Endothelial cell of umbilical vein (primary cell): ENCODE results near the gene GRK4. TPM values are rescaled to one million over a fixed set of nuclear protein-coding genes. Genes with fewer than 3 reads are reported as not detected.

Experiments used
- BruUV-seq: library from RNA; stranded (reverse); fragments of 400-500 nt; replicated peaks from 2 replicates; lab custom pipeline; 2021; lab: Mats Ljungman, UMichigan
- CTCF ChIA-PET: fragments of 300-600, 350-600 bp; sonication (Branson Sonifier 250); formaldehyde crosslinking; loops from one replicate; lab custom pipeline; 2021; ENCODE audit warnings: antibody characterized with exemption, inconsistent platforms; lab: Charles Lee
- POLR2A ChIA-PET: fragments of 300-600, 350-600 bp; sonication (Branson Sonifier 250); formaldehyde crosslinking; loops from one replicate; lab custom pipeline; 2021; ENCODE audit warnings: antibody characterized with exemption, inconsistent platforms; lab: Charles Lee
- DNase-seq: peaks from one replicate; pipeline ENCODE4 v3.0.0-alpha.2; 2011; ENCODE audit warnings: low read depth, low spot score
- FAIRE-seq: peaks from 2 replicates; lab custom pipeline; 2011; peaks lifted over from hg19 to GRCh38; lab: Jason Lieb, UNC
- H2AFZ ChIP-seq: 2 replicates; pipeline ENCODE4 v1.6.0; 2012; ENCODE audit warnings: low read depth, low read length, control low read depth, inconsistent platforms
- H3K27ac ChIP-seq: 2 replicates; pipeline ENCODE4 v1.5.1; 2011; ENCODE audit warnings: low read depth, mild to moderate bottlenecking, control low read depth, low read length, moderate library complexity; ENCODE audit not compliant: insufficient read depth
- H3K27me3 ChIP-seq, 2 experiments: 2 replicates each; pipeline versions ENCODE4 v1.6.0 to v1.6.1; 2011; ENCODE audit warnings: low read length in 2 of 2, mixed read lengths in 1 of 2; ENCODE audit not compliant: control insufficient read depth in 2 of 2, insufficient read depth in 2 of 2
- H3K36me3 ChIP-seq, 2 experiments: 2 replicates in 1 of 2; 3 replicates in 1 of 2; pipeline ENCODE4 v1.5.1; 2011; ENCODE audit warnings: low read length in 2 of 2, mild to moderate bottlenecking in 1 of 2, moderate library complexity in 1 of 2; ENCODE audit not compliant: control insufficient read depth in 2 of 2, insufficient read depth in 2 of 2; ENCODE audit errors: extremely low read depth in 1 of 2
- H3K4me1 ChIP-seq: 3 replicates; pipeline ENCODE4 v1.5.1; 2011; ENCODE audit warnings: mild to moderate bottlenecking, low read length; ENCODE audit not compliant: control insufficient read depth, insufficient read depth; ENCODE audit errors: extremely low read depth
- H3K4me2 ChIP-seq: 2 replicates; pipeline ENCODE4 v1.6.1; 2011; ENCODE audit warnings: low read length, control low read depth, mixed read lengths; ENCODE audit not compliant: insufficient read depth
- H3K4me3 ChIP-seq, 3 experiments: fragments of 200-600 bp in 1 of 3; sonication (generic), shearing (Covaris generic) in 1 of 3; replicated peaks in 1 of 3; 2 replicates each; pipeline ENCODE4 v1.5.1; 2011 to 2016; ENCODE audit warnings: control low read depth in 3 of 3, low read length in 3 of 3, mild to moderate bottlenecking in 2 of 3, inconsistent platforms in 1 of 3, low read depth in 1 of 3, moderate library complexity in 1 of 3; ENCODE audit not compliant: insufficient read depth in 1 of 3
- H3K79me2 ChIP-seq: 2 replicates; pipeline ENCODE4 v1.6.0; 2012; ENCODE audit warnings: low read length, inconsistent platforms; ENCODE audit not compliant: control insufficient read depth, insufficient read depth
- H3K9ac ChIP-seq: replicated peaks from 2 replicates; pipeline ENCODE3; 2011; ENCODE audit warnings: low read length, control low read depth; ENCODE audit not compliant: insufficient read depth; ENCODE audit errors: extremely low read depth
- H3K9me1 ChIP-seq: replicated peaks from 3 replicates; pipeline ENCODE4 v1.6.0; 2011; ENCODE audit warnings: mild to moderate bottlenecking, low read length; ENCODE audit not compliant: control insufficient read depth, insufficient read depth; ENCODE audit errors: extremely low read depth
- H3K9me3 ChIP-seq: replicated peaks from 2 replicates; pipeline ENCODE4 v1.5.1; 2012; ENCODE audit warnings: low read length, inconsistent platforms; ENCODE audit not compliant: control insufficient read depth, insufficient read depth
- H4K20me1 ChIP-seq: replicated peaks from 2 replicates; pipeline ENCODE3; 2011; ENCODE audit warnings: mild to moderate bottlenecking, low read length; ENCODE audit not compliant: control insufficient read depth, insufficient read depth; ENCODE audit errors: extremely low read depth
- CTCF ChIP-seq, 2 donors: IDR thresholded peaks; 1 replicate in 1 of 2; 2 replicates in 1 of 2; pipeline ENCODE4 v1.5.1; 2011; ENCODE audit warnings: low read length in 2 of 2, mild to moderate bottlenecking in 2 of 2, moderate library complexity in 2 of 2, control low read depth in 1 of 2, inconsistent platforms in 1 of 2, low read depth in 1 of 2; ENCODE audit not compliant: insufficient read depth in 1 of 2; ENCODE audit errors: extremely low read depth in 1 of 2
- EZH2 ChIP-seq: IDR thresholded peaks from 2 replicates; pipeline ENCODE4 v1.6.1; 2012; ENCODE audit warnings: borderline replicate concordance, low read depth, mild to moderate bottlenecking, moderate library complexity, low read length, inconsistent platforms; ENCODE audit not compliant: severe bottlenecking
- FOS ChIP-seq: IDR thresholded peaks from 2 replicates; pipeline ENCODE4 v1.6.1; 2011; ENCODE audit warnings: mild to moderate bottlenecking, low read length, moderate library complexity, borderline replicate concordance; ENCODE audit not compliant: insufficient read depth
- GATA2 ChIP-seq: IDR thresholded peaks from 2 replicates; pipeline ENCODE4 v1.7.0; 2011; ENCODE audit warnings: low read depth, mild to moderate bottlenecking, moderate library complexity, mixed read lengths, low read length; ENCODE audit not compliant: insufficient read length, insufficient read depth
- JUN ChIP-seq: IDR thresholded peaks from 2 replicates; pipeline ENCODE4 v1.6.1; 2011; ENCODE audit warnings: borderline replicate concordance, low read depth; ENCODE audit not compliant: insufficient read length, insufficient read depth
- MAX ChIP-seq: IDR thresholded peaks from 2 replicates; pipeline ENCODE4 v1.6.1; 2011; ENCODE audit not compliant: insufficient read depth, insufficient read length
- MYC ChIP-seq: IDR thresholded peaks from one replicate; pipeline ENCODE4 v1.6.1; 2011; ENCODE audit warnings: mild to moderate bottlenecking, low read depth, low read length
- POLR2A ChIP-seq: IDR thresholded peaks from 2 replicates; pipeline ENCODE4 v1.6.1; 2012; ENCODE audit warnings: low read depth, mild to moderate bottlenecking, control low read depth, low read length
- POLR2AphosphoS5 ChIP-seq: IDR thresholded peaks from 2 replicates; pipeline ENCODE4 v1.6.1; 2012; ENCODE audit warnings: low read depth, mild to moderate bottlenecking, control low read depth, low read length, moderate library complexity; ENCODE audit not compliant: insufficient read depth
- dilution Hi-C: fragments of 300-500 bp; cut with MboI; formaldehyde crosslinking; loops from one replicate; pipeline ENCODE4 v1.15.0; 2019; ENCODE audit warnings: low sequenced_read_pairs; ENCODE audit not compliant: extremely low pct_ligation_motif_present
- intact Hi-C: fragments of 100-400 bp; cut with micrococcal nuclease; formaldehyde crosslinking; loops from one replicate; pipeline ENCODE4 v1.10.0; 2022
- polyA plus RNA-seq, 4 experiments: library from polyadenylated mRNA; depleted of rRNA in 3 of 4; stranded (reverse) in 3 of 4; unstranded in 1 of 4; fragments of >200 nt; gene quantifications; 2 replicates each; pipeline versions ENCODE4 v1.2.1 to v1.2.3, GENCODE V29; 2011 to 2012; ENCODE audit warnings: missing spikeins in 1 of 4
- total RNA-seq: library from RNA; stranded (reverse); gene quantifications from 2 replicates; pipeline ENCODE4 v1.2.3, GENCODE V29; 2021

Gene GRK4
- total and polyA plus RNA-seq, 2 donors (not counting 3 experiments of a cell fraction or from before 2014, with no cell fraction given), result 3.1 to 6.3 TPM

GRCh38 chr4:3030566-3031356 is 67.4 kb downstream of the GRK4 start:
- Histone ChIP-seq H3K9me3 (no peaks in the 10 kb centered on the region), H2AFZ (no peak overlapping the region), H3K4me3 (no peak overlapping the region), H3K27me3 (peaks cover 0 to 1% of the 10 kb centered on the region in 2 experiments), H3K27ac (no peak overlapping the region), H3K36me3 (no peaks in the 10 kb centered on the region), H3K4me2 (no peak overlapping the region), H3K9ac (no peak overlapping the region), H3K79me2 (no peaks in the 10 kb centered on the region), H3K4me1 (no peaks in the 10 kb centered on the region), H4K20me1 (no peaks in the 10 kb centered on the region), H3K9me1 (no peaks in the 10 kb centered on the region)
- no TSS peak for BruUV-seq
- DNase-seq (no peak), FAIRE-seq (no peak)
- ChIA-PET CTCF (interaction anchor here (0.6 kb wide), 1 partner anchor 16 kb away, joined by 3 read pairs; no protein-coding TSS in a partner anchor), POLR2A (no interaction called here)
- intact Hi-C loops (no loop called here), dilution Hi-C loops (no loop called here)
- no peak for TF ChIP-seq POLR2AphosphoS5
- TF ChIP-seq JUN, result no peak
- no peak for TF ChIP-seq FOS
- no peak for TF ChIP-seq MYC
- TF ChIP-seq POLR2A, result no peak
- no peak for TF ChIP-seq MAX
- no peak for TF ChIP-seq GATA2
- TF ChIP-seq CTCF (IDR thresholded peaks at IDR 0.05; ENCODE audit: extremely low read depth in 1 of 2, insufficient read depth in 1 of 2, low read depth in 1 of 2, low read length in 2 of 2), result no peak
- TF ChIP-seq EZH2, result no peak
